HG02943 (cell line): ENCODE data around the gene MDN1.
"Not testable (repeated sequence)": the region's sequence is repeated elsewhere in the genome, so short reads cannot be mapped to it uniquely, and the experiment has no call there.

Experiments
- ATAC-seq: cut with Tn5 transposase; IDR thresholded peaks from one replicate; pipeline ENCODE4 v1.9.1; 2021; ENCODE audit warnings: mild to moderate bottlenecking, low read depth, moderate library complexity; ENCODE audit not compliant: unreplicated experiment

The MDN1 gene

GRCh38 chr6:89817481-89817880 is 2.1 kb downstream of the MDN1 start:
- ATAC-seq, result no peak

- not testable (repeated sequence) for ATAC-seq
Observed at GRCh38 chr6:89813422-89813821, 6.2 kb downstream of the MDN1 start.

GRCh38 chr6:89807581-89807980 is 12.0 kb downstream of the MDN1 start:
- no peak for ATAC-seq

- ATAC-seq, result no peak
Observed at GRCh38 chr6:89805814-89806371, 13.7 kb downstream of the MDN1 start.

- no peak for ATAC-seq
Observed at GRCh38 chr6:89803271-89803670, 16.3 kb downstream of the MDN1 start.

GRCh38 chr6:89799756-89800155 is 19.8 kb downstream of the MDN1 start:
- no peak for ATAC-seq

- no peak for ATAC-seq
Observed at GRCh38 chr6:89799096-89799495, 20.5 kb downstream of the MDN1 start.

- no peak for ATAC-seq
Observed at GRCh38 chr6:89797317-89797716, 22.3 kb downstream of the MDN1 start.

- ATAC-seq, result no peak
Observed at GRCh38 chr6:89794324-89794723, 25.3 kb downstream of the MDN1 start.

GRCh38 chr6:89793586-89793985 is 26.0 kb downstream of the MDN1 start:
- no peak for ATAC-seq

- no peak for ATAC-seq
Observed at GRCh38 chr6:89792881-89793280, 26.7 kb downstream of the MDN1 start.

GRCh38 chr6:89790403-89790802 is 29.2 kb downstream of the MDN1 start:
- no peak for ATAC-seq

GRCh38 chr6:89789980-89790379 is 29.6 kb downstream of the MDN1 start:
- ATAC-seq, result no peak

GRCh38 chr6:89787660-89788328 is 31.8 kb downstream of the MDN1 start:
- ATAC-seq, result no peak

GRCh38 chr6:89786970-89787369 is 32.6 kb downstream of the MDN1 start:
- ATAC-seq, result no peak

GRCh38 chr6:89784838-89785237 is 34.8 kb downstream of the MDN1 start:
- ATAC-seq, result no peak

GRCh38 chr6:89783293-89783692 is 36.3 kb downstream of the MDN1 start:
- ATAC-seq, result not testable (repeated sequence)

GRCh38 chr6:89782222-89782621 is 37.4 kb downstream of the MDN1 start:
- no peak for ATAC-seq

GRCh38 chr6:89781070-89782034 is 38.2 kb downstream of the MDN1 start:
- no peak for ATAC-seq

- no peak for ATAC-seq
Observed at GRCh38 chr6:89777455-89777854, 42.1 kb downstream of the MDN1 start.

GRCh38 chr6:89776583-89777233 is 42.9 kb downstream of the MDN1 start:
- ATAC-seq, result no peak
